GM10266 (cell line): Measurements from ENCODE around the gene NTSR1.

Source experiments
- DNase-seq: peaks from one replicate; pipeline ENCODE4 v3.0.0; 2012; ENCODE audit errors: extremely low spot score
- CTCF ChIP-seq: IDR thresholded peaks from 2 replicates; pipeline ENCODE4 v1.5.1; 2012; ENCODE audit warnings: mild to moderate bottlenecking, low read depth; ENCODE audit not compliant: control insufficient read depth, insufficient read depth; ENCODE audit errors: missing control alignments

The NTSR1 gene

GRCh38 chr20:62742550-62742949 is 33.9 kb downstream of the NTSR1 start:
- no peak for DNase-seq
- no peak for TF ChIP-seq CTCF

- no peak for TF ChIP-seq CTCF
- DNase-seq = no peak
Observed at GRCh38 chr20:62742979-62743776, 34.5 kb downstream of the NTSR1 start.

- TF ChIP-seq CTCF = no peak
- no peak for DNase-seq
Observed at GRCh38 chr20:62743777-62744317, 35.2 kb downstream of the NTSR1 start.

- TF ChIP-seq CTCF = no peak
Observed at GRCh38 chr20:62744741-62745191, 36.1 kb downstream of the NTSR1 start.

GRCh38 chr20:62745279-62745951 is 36.8 kb downstream of the NTSR1 start:
- TF ChIP-seq CTCF = no peak
- no peak for DNase-seq

More at GRCh38 chr20:62744741-62745191, 36.1 kb downstream of the NTSR1 start:
- no peak for DNase-seq

- no peak for DNase-seq
- TF ChIP-seq CTCF = no peak
Observed at GRCh38 chr20:62745952-62746288, 37.3 kb downstream of the NTSR1 start.

- no peak for DNase-seq
- no peak for TF ChIP-seq CTCF
Observed at GRCh38 chr20:62748311-62748710, 39.7 kb downstream of the NTSR1 start.
